VCaP (cell line): Measurements from ENCODE around the gene PLCL1.

Experiments used
- H3K27ac ChIP-seq: fragments of 450-650 bp; 2 replicates; pipeline ENCODE4 v1.5.1; 2017
- TF ChIP-seq, protein P1 (sequence below): fragments of 450-650 bp; conservative IDR thresholded peaks from 2 replicates; pipeline ENCODE4 v1.5.1; 2017; ENCODE audit warnings: mild to moderate bottlenecking, moderate library complexity

PLCL1 gene

DNA sequence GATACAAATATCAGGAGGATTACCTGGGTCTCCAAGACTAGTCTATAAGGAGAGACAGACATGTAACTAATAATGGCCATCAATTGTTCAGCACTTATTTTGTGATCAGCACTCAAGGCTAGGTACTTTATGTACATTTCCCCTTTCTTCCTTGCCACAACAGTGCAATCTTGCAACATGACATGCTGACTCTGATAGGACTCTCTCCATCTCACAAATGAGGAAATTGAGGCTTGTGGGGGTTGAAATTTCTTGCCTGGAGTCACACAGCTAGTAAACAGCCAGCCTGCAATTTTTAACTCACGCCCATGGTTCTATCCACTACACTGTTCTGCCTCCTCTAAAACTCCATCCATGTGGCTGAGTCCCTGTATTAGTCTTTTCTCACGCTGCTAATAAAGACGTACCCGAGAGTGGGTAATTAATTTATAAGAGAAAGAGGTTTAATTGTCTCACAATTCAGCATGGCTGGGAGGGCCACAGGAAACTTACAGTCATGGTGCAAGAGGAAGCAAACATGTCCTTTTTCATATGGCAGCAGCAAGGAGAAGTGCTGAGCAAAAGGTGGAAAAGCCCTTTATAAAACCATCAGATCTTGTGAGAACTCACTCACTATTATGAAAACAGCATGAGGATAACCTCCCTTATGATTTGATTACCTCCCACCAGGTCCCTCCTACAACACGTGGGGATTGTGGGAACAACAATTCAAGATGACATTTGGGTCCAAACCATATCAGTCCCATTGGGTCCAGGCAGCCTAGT, 302.4 kb downstream of the PLCL1 start:
- TF ChIP-seq, protein P1, sequence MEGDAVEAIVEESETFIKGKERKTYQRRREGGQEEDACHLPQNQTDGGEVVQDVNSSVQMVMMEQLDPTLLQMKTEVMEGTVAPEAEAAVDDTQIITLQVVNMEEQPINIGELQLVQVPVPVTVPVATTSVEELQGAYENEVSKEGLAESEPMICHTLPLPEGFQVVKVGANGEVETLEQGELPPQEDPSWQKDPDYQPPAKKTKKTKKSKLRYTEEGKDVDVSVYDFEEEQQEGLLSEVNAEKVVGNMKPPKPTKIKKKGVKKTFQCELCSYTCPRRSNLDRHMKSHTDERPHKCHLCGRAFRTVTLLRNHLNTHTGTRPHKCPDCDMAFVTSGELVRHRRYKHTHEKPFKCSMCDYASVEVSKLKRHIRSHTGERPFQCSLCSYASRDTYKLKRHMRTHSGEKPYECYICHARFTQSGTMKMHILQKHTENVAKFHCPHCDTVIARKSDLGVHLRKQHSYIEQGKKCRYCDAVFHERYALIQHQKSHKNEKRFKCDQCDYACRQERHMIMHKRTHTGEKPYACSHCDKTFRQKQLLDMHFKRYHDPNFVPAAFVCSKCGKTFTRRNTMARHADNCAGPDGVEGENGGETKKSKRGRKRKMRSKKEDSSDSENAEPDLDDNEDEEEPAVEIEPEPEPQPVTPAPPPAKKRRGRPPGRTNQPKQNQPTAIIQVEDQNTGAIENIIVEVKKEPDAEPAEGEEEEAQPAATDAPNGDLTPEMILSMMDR = no peak
- no peak overlapping the region for H3K27ac ChIP-seq

DNA sequence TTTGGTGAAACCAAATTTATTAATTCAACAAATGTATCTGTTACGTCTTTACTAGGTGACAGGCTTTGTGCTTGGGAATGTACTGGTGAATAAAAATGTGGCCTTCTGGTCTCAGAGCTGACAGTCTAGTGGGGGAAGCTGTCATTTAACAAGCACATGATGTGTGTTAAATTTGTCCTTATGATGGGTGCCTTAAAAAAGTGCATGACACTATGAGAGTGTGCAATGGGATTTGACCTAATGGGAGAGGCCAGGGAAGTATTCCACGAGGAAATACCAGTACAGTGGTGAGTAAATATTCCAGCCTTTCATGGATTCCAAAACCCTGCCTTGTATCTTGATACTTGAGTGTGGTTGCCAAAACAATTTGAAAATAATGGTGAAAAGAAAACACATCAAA, 308.9 kb downstream of the PLCL1 start:
- TF ChIP-seq, protein P1 = no peak
- H3K27ac ChIP-seq = no peak overlapping the region

DNA sequence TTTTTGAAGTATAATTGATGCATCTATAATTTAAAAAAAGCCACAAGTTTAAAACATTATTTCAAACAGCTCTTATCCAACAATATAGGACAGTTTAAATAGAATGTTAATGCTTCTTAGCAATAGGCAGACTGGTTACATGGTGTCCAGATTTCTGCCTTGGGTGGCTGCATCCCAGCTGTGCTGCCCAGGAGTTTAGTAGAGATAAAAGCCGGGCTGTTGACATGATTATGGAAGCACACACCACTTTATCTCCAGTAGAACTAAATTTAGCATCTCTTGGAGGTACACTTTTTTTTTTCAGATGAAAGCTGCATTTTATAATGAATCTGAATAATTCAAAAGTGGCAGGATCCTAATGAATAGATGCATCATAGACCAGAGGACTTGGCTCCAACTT, 309.7 kb downstream of the PLCL1 start:
- TF ChIP-seq, protein P1 = no peak

DNA sequence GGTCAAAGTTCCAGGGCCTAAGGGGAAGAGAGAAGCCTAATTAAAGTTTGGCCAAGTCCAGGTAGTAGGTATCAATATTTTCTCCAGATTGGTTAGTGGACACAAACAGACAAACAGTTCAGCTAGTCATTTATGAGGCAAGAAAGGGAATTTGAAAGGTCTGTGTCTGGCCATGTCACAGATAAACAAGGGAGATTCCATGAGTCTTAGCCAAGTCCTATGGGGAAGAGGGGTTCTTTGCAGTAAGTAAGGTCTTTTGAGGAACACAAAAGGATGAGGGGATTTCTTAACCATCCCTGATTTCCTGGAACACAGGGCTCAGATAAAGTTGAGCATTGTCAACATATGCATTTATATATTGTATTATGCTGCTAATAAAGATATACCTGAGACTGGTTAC, 310.8 kb downstream of the PLCL1 start:
- TF ChIP-seq, protein P1 = no peak
- no peak overlapping the region for H3K27ac ChIP-seq

More for the DNA sequence above, 309.7 kb downstream of the PLCL1 start:
- no peak overlapping the region for H3K27ac ChIP-seq

DNA sequence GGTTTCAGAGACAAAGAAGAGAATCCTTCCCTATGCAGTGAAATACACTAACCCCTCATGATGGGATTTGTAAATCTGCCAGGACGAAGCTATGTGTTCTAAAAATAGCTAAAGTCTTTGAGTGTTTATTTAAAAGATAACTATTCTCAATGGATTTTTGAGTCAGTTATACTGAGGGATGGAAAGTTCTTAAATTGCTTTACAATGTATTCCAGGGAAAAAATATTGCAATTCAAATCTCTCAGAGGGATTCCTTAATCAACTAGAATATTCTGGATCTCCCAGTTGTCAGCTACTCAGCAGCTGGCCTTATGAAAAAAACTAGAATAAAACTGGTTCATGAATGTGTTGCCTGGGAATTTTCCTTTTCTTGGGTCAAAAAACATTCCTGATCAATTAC, 312.4 kb downstream of the PLCL1 start:
- TF ChIP-seq, protein P1 = no peak
- H3K27ac ChIP-seq = no peak overlapping the region

DNA sequence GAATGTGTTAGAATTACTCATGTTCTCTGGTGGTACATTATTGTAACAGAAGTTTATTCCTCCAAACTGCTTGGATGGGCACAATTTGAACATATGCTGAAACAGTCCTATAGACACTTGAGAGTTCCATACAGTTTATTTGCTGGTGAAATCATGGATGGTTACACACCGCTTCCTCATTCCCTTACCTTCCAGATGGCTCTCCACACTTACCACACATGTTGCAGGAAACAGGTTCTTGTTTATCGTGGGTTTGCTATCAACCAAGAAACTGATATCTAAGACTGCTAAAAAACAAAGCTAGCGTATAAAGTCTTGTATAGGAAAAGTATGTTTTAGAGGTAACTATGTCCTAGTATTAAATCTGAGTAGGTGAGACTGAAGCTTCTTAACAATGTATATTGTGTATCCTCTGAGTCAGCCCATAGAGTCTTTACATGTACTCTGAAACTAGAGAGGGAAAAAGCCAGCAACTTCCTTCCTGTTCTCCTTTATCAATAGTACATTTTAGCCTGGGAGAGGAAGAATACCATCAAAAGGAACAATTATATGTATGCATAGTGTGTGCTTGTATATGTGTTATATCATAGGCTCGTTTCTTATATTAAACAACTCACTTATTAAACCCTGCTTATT, 313.1 kb downstream of the PLCL1 start:
- TF ChIP-seq, protein P1 = no peak
- H3K27ac ChIP-seq = no peak overlapping the region

DNA sequence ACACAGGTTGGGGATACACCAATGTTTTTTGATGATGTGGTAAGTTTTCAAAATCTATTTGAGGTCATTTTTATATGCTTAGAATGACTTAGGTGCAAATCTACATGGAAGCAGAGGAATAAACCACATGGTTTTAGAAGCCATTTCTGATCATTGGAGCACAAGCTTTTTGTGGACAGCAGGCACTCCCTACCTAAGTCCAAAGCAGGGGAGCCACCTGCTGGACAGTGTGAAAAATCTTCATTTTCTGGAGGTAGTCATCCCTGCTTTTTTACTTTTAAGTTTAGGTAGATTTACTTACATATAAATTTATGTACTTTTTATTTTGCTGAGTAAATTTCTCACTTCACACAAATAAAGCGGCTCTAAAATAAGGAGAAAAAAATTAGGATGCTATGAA, 323.2 kb downstream of the PLCL1 start:
- TF ChIP-seq, protein P1 = peak; percentile 81
- H3K27ac ChIP-seq = no peak overlapping the region
